HepG2 (cell line): ENCODE results near the gene AGXT. TPM values are rescaled to one million over a fixed set of nuclear protein-coding genes. Genes with fewer than 3 reads are reported as not detected.
A peak's percentile ranks its signal among the peaks of the same experiment; 100 is the strongest.

Experiments used
- AGO1 ChIP-seq: fragments of 200-400 bp; formaldehyde crosslinking; IDR thresholded peaks from 2 replicates; pipeline ENCODE4 v1.6.1; 2017; ENCODE audit warnings: mild to moderate bottlenecking, low read depth, low read length, moderate library complexity; ENCODE audit not compliant: poor library complexity, severe bottlenecking
- BRCA1 ChIP-seq: sonication (generic); formaldehyde crosslinking; IDR thresholded peaks from 2 replicates; pipeline ENCODE4 v1.4.0; 2020; ENCODE audit warnings: missing genetic modification reagents
- ETV5 ChIP-seq: IDR thresholded peaks from 2 replicates; pipeline ENCODE4 v1.6.1; 2018; ENCODE audit warnings: missing biosample characterization, missing genetic modification reagents, inconsistent platforms, borderline replicate concordance
- HNRNPL ChIP-seq: fragments of 200-400 bp; formaldehyde crosslinking; IDR thresholded peaks from 2 replicates; pipeline ENCODE4 v1.6.1; 2017; ENCODE audit warnings: mild to moderate bottlenecking, low read depth, low read length
- KAT7 ChIP-seq: IDR thresholded peaks from 2 replicates; pipeline ENCODE4 v1.6.1; 2018; ENCODE audit warnings: borderline replicate concordance, missing compliant biosample characterization
- MIER2 ChIP-seq: IDR thresholded peaks from 2 replicates; pipeline ENCODE4 v1.6.1; 2016; ENCODE audit warnings: missing biosample characterization, missing genetic modification reagents
- NR2F2 ChIP-seq: IDR thresholded peaks from 2 replicates; pipeline ENCODE4 v1.6.1; 2012; ENCODE audit warnings: low read depth, inconsistent platforms, borderline replicate concordance
- SAP130 ChIP-seq: IDR thresholded peaks from 2 replicates; pipeline ENCODE4 v1.6.1; 2016; ENCODE audit warnings: low read depth
- SP1 ChIP-seq, 2 experiments: fragments of 450-650 bp in 1 of 2; sonication (generic) in 1 of 2; formaldehyde crosslinking in 1 of 2; IDR thresholded peaks; 2 replicates each; pipeline versions ENCODE4 v1.4.0 to v1.6.1; 2016 to 2020; ENCODE audit warnings: missing genetic modification reagents in 1 of 2
- SRSF1 ChIP-seq: fragments of 200-400 bp; formaldehyde crosslinking; optimal IDR thresholded peaks from 2 replicates; pipeline ENCODE3; 2017; ENCODE audit warnings: mild to moderate bottlenecking, low read depth, low read length, moderate library complexity
- ZNF350 ChIP-seq: sonication (generic); formaldehyde crosslinking; IDR thresholded peaks from 2 replicates; pipeline ENCODE4 v1.4.0; 2020; ENCODE audit warnings: mild to moderate bottlenecking, low read depth, missing genetic modification reagents, borderline replicate concordance
- ZNF713 ChIP-seq: sonication (generic); formaldehyde crosslinking; IDR thresholded peaks from 2 replicates; pipeline ENCODE4 v1.4.0; 2020; ENCODE audit warnings: mild to moderate bottlenecking, missing genetic modification reagents
- polyA plus RNA-seq, 8 experiments: library from polyadenylated mRNA; depleted of rRNA in 3 of 8; stranded (reverse) in 7 of 8; unstranded in 1 of 8; fragments of >200 nt; fragmentation: Illumina TruSeq in 4 of 8; extraction: Trizol in 4 of 8; gene quantifications; 2 replicates each; pipeline versions ENCODE4 v1.2.1 to v1.2.3, GENCODE V29; 2011 to 2016; ENCODE audit warnings: low read depth in 4 of 8, missing spikeins in 1 of 8, mixed read lengths in 1 of 8; ENCODE audit not compliant: insufficient read depth in 1 of 8
- total RNA-seq, 5 experiments: library from RNA; depleted of rRNA; stranded (reverse); fragments of >200 nt; fragmentation: Illumina TruSeq; extraction: Trizol; gene quantifications; 2 replicates each; pipeline ENCODE4 v1.2.3, GENCODE V29; 2016; ENCODE audit warnings: low read depth in 1 of 5
- TF ChIP-seq, protein P1 (sequence below): sonication (generic); formaldehyde crosslinking; IDR thresholded peaks from 2 replicates; pipeline ENCODE4 v1.4.0; 2020; ENCODE audit warnings: mild to moderate bottlenecking, missing genetic modification reagents
- TF ChIP-seq, protein P2 (sequence below): sonication (generic); formaldehyde crosslinking; IDR thresholded peaks from 2 replicates; pipeline ENCODE4 v1.4.0; 2020; ENCODE audit warnings: missing genetic modification reagents, borderline replicate concordance
- TF ChIP-seq, protein P3 (sequence below): sonication (generic); formaldehyde crosslinking; IDR thresholded peaks from 2 replicates; pipeline ENCODE4 v1.4.0; 2020; ENCODE audit warnings: missing genetic modification reagents
- TF ChIP-seq, protein P4 (sequence below): sonication (generic); formaldehyde crosslinking; IDR thresholded peaks from 2 replicates; pipeline ENCODE4 v1.5.1; 2020; ENCODE audit warnings: mild to moderate bottlenecking, missing genetic modification reagents, moderate library complexity

The AGXT gene
- total and polyA plus RNA-seq, 2 of the 13 experiments (the other 11 are each of a cell fraction or from before 2014, with no cell fraction given), result 41.9 to 96.1 TPM

DNA sequence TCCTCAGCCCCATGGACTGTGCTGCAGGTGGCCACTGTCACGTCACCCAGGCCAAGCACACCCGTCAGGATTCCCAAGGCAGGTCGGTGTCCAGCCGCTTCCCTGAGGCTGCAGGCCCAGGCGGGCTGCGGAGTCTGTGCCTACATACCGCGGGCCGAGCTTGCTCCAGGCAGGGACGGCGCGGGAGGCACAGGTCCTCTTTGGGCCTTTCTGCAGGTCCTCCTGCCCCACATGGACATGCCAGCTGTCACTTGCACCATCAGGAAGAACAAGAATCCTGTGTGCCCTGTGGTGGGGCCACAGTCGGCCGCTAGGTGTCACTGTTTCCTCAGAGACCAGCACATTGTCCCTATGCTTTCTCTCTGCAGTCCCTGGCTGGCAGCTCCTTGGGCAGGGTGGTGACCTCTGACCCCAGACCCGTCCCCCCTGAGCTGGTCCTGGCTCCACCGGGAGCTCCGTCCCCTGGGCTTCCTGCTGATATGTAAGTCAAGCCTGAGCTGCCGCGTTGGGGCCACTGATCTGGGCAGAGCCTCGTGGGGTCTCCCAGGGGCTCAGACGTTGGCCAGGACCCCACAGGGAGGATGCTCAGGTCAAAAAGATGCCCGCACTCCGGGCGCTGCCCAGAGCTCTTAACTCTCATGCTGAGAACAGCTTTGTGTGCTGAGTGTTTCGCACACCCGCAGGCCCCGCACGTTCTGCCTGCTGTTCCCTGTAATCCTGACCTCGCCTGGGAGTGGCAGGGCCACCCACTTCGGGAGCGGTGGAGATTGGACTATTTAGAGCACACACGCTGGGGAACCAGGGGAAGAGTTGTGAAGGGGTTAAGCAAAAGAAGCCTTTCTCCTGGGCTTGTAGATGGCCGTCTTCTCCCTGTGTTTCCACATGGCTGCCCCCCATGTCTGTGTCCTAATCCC lies 17.3 kb upstream of the AGXT start (continued):
- TF ChIP-seq, protein P1, sequence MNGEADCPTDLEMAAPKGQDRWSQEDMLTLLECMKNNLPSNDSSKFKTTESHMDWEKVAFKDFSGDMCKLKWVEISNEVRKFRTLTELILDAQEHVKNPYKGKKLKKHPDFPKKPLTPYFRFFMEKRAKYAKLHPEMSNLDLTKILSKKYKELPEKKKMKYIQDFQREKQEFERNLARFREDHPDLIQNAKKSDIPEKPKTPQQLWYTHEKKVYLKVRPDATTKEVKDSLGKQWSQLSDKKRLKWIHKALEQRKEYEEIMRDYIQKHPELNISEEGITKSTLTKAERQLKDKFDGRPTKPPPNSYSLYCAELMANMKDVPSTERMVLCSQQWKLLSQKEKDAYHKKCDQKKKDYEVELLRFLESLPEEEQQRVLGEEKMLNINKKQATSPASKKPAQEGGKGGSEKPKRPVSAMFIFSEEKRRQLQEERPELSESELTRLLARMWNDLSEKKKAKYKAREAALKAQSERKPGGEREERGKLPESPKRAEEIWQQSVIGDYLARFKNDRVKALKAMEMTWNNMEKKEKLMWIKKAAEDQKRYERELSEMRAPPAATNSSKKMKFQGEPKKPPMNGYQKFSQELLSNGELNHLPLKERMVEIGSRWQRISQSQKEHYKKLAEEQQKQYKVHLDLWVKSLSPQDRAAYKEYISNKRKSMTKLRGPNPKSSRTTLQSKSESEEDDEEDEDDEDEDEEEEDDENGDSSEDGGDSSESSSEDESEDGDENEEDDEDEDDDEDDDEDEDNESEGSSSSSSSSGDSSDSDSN (CRISPR knock-in tag), result no peak
- TF ChIP-seq ETV5 (CRISPR knock-in tag) (peak; percentile 33; the same call in 1 of the 2 replicates), AGO1 (peak; percentile 56), KAT7 (CRISPR knock-in tag) (no peak), ZNF350 (CRISPR knock-in tag) (peak; percentile 90), NR2F2 (peak; percentile 67; the same call in 1 of the 2 replicates), SAP130 (CRISPR knock-in tag) (peak; percentile 64), HNRNPL (peak; percentile 83), MIER2 (0 out of 2 replicates have a peak, but pooled peaks have one; percentile 49), SRSF1 (peak; percentile 49), SP1 (IDR thresholded peaks at IDR 0.05) (no peak), SP1 (CRISPR knock-in tag; IDR thresholded peaks at IDR 0.05) (peak; percentile 26; the same call in 1 of the 2 replicates), BRCA1 (CRISPR knock-in tag) (no peak), ZNF713 (CRISPR knock-in tag) (peak; percentile 76; the same call in 1 of the 2 replicates)
- TF ChIP-seq, protein P2, sequence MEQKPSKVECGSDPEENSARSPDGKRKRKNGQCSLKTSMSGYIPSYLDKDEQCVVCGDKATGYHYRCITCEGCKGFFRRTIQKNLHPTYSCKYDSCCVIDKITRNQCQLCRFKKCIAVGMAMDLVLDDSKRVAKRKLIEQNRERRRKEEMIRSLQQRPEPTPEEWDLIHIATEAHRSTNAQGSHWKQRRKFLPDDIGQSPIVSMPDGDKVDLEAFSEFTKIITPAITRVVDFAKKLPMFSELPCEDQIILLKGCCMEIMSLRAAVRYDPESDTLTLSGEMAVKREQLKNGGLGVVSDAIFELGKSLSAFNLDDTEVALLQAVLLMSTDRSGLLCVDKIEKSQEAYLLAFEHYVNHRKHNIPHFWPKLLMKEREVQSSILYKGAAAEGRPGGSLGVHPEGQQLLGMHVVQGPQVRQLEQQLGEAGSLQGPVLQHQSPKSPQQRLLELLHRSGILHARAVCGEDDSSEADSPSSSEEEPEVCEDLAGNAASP (CRISPR knock-in tag), result peak; percentile 65; the same call in 1 of the 2 replicates
- TF ChIP-seq, protein P3, sequence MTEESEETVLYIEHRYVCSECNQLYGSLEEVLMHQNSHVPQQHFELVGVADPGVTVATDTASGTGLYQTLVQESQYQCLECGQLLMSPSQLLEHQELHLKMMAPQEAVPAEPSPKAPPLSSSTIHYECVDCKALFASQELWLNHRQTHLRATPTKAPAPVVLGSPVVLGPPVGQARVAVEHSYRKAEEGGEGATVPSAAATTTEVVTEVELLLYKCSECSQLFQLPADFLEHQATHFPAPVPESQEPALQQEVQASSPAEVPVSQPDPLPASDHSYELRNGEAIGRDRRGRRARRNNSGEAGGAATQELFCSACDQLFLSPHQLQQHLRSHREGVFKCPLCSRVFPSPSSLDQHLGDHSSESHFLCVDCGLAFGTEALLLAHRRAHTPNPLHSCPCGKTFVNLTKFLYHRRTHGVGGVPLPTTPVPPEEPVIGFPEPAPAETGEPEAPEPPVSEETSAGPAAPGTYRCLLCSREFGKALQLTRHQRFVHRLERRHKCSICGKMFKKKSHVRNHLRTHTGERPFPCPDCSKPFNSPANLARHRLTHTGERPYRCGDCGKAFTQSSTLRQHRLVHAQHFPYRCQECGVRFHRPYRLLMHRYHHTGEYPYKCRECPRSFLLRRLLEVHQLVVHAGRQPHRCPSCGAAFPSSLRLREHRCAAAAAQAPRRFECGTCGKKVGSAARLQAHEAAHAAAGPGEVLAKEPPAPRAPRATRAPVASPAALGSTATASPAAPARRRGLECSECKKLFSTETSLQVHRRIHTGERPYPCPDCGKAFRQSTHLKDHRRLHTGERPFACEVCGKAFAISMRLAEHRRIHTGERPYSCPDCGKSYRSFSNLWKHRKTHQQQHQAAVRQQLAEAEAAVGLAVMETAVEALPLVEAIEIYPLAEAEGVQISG, result no peak
- TF ChIP-seq, protein P4, sequence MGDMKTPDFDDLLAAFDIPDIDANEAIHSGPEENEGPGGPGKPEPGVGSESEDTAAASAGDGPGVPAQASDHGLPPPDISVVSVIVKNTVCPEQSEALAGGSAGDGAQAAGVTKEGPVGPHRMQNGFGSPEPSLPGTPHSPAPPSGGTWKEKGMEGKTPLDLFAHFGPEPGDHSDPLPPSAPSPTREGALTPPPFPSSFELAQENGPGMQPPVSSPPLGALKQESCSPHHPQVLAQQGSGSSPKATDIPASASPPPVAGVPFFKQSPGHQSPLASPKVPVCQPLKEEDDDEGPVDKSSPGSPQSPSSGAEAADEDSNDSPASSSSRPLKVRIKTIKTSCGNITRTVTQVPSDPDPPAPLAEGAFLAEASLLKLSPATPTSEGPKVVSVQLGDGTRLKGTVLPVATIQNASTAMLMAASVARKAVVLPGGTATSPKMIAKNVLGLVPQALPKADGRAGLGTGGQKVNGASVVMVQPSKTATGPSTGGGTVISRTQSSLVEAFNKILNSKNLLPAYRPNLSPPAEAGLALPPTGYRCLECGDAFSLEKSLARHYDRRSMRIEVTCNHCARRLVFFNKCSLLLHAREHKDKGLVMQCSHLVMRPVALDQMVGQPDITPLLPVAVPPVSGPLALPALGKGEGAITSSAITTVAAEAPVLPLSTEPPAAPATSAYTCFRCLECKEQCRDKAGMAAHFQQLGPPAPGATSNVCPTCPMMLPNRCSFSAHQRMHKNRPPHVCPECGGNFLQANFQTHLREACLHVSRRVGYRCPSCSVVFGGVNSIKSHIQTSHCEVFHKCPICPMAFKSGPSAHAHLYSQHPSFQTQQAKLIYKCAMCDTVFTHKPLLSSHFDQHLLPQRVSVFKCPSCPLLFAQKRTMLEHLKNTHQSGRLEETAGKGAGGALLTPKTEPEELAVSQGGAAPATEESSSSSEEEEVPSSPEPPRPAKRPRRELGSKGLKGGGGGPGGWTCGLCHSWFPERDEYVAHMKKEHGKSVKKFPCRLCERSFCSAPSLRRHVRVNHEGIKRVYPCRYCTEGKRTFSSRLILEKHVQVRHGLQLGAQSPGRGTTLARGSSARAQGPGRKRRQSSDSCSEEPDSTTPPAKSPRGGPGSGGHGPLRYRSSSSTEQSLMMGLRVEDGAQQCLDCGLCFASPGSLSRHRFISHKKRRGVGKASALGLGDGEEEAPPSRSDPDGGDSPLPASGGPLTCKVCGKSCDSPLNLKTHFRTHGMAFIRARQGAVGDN (CRISPR knock-in tag), result peak; percentile 60
